ENCODE data around the gene NUSAP1. TPM values are rescaled to one million over a fixed set of nuclear protein-coding genes. Genes with fewer than 3 reads are reported as not detected.
"Not testable (repeated sequence)": the region's sequence is repeated elsewhere in the genome, so short reads cannot be mapped to it uniquely, and the experiment has no call there.

The NUSAP1 gene, protein sequence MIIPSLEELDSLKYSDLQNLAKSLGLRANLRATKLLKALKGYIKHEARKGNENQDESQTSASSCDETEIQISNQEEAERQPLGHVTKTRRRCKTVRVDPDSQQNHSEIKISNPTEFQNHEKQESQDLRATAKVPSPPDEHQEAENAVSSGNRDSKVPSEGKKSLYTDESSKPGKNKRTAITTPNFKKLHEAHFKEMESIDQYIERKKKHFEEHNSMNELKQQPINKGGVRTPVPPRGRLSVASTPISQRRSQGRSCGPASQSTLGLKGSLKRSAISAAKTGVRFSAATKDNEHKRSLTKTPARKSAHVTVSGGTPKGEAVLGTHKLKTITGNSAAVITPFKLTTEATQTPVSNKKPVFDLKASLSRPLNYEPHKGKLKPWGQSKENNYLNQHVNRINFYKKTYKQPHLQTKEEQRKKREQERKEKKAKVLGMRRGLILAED
- 10 to 100 TPM in 1 of 4 donors, 1 to 10 TPM in 2, under 1 TPM in 1; 0.16 to 13.7 (median 1.5) TPM for total RNA-seq
- polyA plus RNA-seq: 10 to 100 TPM in 2 of 3 donors, 1 to 10 TPM in 1; 5.4 to 34.7 (median 10.9) TPM

DNA sequence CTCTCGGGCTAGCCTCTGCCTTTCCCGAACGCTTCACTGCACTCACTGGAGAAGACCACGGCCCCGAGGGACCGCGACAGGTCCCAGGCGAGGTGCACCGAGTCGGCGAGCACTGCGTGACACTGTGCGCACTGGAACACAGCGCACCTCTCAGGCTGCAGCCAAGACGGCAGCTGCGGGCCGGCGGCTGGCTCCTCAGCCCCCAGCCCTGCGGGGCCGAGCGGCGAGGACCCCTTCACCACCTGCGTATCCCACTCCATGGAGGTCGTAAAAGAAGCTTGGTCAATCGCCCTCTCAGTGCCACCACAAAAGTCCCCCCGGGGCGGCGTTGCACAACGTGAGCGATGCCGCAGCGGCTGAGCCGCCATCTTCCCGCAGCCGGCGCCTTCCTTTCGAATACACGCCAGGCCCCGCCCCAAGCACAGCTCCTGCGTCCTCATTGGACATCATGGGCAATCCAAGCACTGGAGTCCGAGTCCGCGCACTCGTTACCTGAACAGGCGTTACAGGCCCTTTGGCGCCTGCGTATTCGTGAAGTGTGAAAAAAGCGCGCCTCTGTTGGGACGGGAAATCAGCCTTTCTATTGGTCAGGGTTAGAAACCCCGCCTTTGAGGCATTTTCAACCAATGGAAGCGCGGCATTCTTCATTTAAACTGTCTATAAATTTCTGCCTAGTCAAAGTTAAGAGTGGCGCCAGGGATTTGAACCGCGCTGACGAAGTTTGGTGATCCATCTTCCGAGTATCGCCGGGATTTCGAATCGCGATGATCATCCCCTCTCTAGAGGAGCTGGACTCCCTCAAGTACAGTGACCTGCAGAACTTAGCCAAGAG lies at the start of gene NUSAP1, which contains the start of gene OIP5:
Gene NUSAP1, plus strand, starts transcription at position 688 of the 832 bp plus-strand sequence. Its CDS starts 77 bp downstream, at position 765.
Gene OIP5, minus strand, starts transcription at position 398 of the 832 bp plus-strand sequence. Its CDS starts 30 bp downstream, at position 368.
- Histone ChIP-seq H3K9me3 (no peaks in the 10 kb centered on the region), H3K36me3 (no peaks in the 10 kb centered on the region), H3K27me3 (no peaks in the 10 kb centered on the region), H3K27ac (peak within 1 kb of the TSS; percentile 59 to 77 (median 74)), H3K4me3 (peak within 1 kb of the TSS; percentile 71 to 93 (median 74)), H3K4me1 (peaks cover 0 to 17% (median 14%) of the 10 kb centered on the region in 4 donors)
- intact Hi-C loops (cut with DNase I): loop anchor here (2.0 to 10.0 kb wide), 4 partner anchors 50 to 430 kb away; partner anchors contain the start of gene RTF1
- 0% methylated on average over 64 of the region's 64 CpGs for WGBS, 2 donors
- peak; percentile 99 for DNase-seq
- TF ChIP-seq POLR2AphosphoS5 (IDR thresholded peaks at IDR 0.05) (peak in 1 of 4 donors; percentile 61), POLR2A (IDR thresholded peaks at IDR 0.05) (no peak)
- TF ChIP-seq, protein P1, sequence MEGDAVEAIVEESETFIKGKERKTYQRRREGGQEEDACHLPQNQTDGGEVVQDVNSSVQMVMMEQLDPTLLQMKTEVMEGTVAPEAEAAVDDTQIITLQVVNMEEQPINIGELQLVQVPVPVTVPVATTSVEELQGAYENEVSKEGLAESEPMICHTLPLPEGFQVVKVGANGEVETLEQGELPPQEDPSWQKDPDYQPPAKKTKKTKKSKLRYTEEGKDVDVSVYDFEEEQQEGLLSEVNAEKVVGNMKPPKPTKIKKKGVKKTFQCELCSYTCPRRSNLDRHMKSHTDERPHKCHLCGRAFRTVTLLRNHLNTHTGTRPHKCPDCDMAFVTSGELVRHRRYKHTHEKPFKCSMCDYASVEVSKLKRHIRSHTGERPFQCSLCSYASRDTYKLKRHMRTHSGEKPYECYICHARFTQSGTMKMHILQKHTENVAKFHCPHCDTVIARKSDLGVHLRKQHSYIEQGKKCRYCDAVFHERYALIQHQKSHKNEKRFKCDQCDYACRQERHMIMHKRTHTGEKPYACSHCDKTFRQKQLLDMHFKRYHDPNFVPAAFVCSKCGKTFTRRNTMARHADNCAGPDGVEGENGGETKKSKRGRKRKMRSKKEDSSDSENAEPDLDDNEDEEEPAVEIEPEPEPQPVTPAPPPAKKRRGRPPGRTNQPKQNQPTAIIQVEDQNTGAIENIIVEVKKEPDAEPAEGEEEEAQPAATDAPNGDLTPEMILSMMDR (IDR thresholded peaks at IDR 0.05): peak; percentile 24 to 85 (median 74)

DNA sequence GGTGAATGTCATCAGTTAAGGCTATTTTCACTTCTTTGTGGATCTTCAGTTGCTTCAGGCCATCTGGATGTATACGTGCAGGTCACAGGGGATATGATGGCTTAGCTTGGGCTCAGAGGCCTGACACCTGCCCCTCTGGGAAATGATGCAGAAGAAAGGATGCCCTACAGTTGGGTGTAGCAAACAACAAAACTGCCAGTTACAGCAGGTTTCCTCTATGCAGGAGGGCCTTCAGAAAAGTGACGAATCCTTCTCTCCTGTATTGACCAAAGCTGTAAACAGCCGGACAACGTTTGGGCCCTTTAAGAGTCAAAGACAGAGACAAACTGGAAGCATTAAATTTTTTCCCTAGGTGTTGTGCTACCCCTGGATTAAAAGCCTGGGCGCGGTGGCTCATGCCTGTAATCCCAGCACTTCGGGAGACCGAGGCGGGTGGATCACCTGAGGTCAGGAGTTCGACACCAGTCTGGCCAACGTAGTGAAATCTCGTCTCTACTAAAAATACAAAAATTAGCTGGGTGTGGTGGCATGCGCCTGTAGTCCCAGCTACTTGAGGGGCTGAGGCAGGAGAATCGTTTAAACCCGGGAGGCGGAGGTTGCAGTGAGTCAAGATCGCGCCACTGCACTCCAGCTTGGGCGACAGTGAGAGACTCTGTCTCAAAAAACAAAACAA lies 49.6 kb upstream of the NUSAP1 start:
- intact Hi-C loops (cut with DNase I): loop anchor here (5.0 kb wide), 2 partner anchors 49 to 134 kb away; partner anchors contain the start of genes NUSAP1, OIP5 and RTF1
- peaks cover 0 to 23% (median 15%) of the 10 kb centered on the region in 4 donors for H3K4me1 ChIP-seq
- H3K36me3 ChIP-seq: peaks cover 3 to 46% (median 20%) of the 10 kb centered on the region in 4 donors
- H3K9me3 ChIP-seq, H3K27me3 ChIP-seq, DNase-seq: not testable (repeated sequence)
- peak overlapping the region; percentile 80 to 98 (median 92) for H3K4me3 ChIP-seq
- peak overlapping the region; percentile 90 to 96 (median 92) for H3K27ac ChIP-seq
- 13 to 38% methylated on average over 19 of the region's 19 CpGs for WGBS, 2 donors

DNA sequence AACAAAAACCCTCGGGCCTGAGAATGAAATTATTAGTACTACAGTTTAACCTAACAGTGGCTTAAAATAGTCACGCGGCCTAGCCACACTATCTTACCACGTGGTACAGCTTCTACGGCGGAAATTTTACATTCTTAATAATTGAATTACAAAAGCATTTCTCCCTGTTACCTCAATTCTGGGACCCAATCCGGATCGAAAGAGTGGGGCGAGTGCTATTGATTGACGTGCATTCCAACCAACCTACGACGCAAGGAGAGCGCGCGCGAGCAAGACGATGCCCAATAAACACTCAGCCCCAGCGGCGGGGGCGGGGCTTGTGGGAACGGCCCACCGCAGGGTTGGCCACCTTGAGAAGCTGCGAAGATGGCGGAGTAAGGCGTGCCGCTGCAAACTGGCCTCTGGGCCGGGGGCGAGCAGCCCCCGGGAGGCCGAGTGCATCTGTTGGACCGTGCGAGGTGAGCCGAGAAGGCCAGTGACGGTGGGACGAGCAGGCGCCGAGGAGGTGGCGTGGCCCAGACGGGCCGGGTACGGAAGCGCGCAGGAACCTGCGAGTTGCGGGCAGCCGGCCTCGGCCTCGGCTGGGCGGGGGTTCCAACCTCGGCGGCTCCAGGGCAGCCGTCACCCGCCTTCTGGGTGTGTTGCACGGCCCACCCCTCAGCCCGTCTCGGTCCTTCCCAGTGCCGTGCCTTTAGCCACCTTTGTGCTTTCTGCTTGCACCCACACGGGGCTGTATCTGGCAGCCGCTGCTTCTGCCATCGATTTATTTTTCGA lies 48.8 kb upstream of the NUSAP1 start:
- peak overlapping the region; percentile 80 to 98 (median 92) for H3K4me3 ChIP-seq
- intact Hi-C loops (cut with DNase I): loop anchor here (1.0 to 5.0 kb wide), 3 partner anchors 48 to 133 kb away; partner anchors contain the start of genes CHP1, NUSAP1, OIP5 and RTF1
- WGBS, 2 donors: 0% methylated on average over 61 of the region's 61 CpGs
- no peaks in the 10 kb centered on the region for H3K27me3 ChIP-seq
- TF ChIP-seq POLR2AphosphoS5 (IDR thresholded peaks at IDR 0.05) (peak; percentile 93 to 97 (median 94)), POLR2A (IDR thresholded peaks at IDR 0.05) (peak; percentile 82 to 90), EP300 (IDR thresholded peaks at IDR 0.05) (peak in 1 of 4 donors; percentile 9)
- TF ChIP-seq, protein P1 (IDR thresholded peaks at IDR 0.05): no peak
- no peaks in the 10 kb centered on the region for H3K9me3 ChIP-seq
- peaks cover 0 to 29% (median 22%) of the 10 kb centered on the region in 4 donors for H3K4me1 ChIP-seq
- DNase-seq: peak; percentile 99
- H3K27ac ChIP-seq: peak overlapping the region; percentile 90 to 96 (median 92)
- H3K36me3 ChIP-seq: peaks cover 8 to 49% (median 26%) of the 10 kb centered on the region in 4 donors

DNA sequence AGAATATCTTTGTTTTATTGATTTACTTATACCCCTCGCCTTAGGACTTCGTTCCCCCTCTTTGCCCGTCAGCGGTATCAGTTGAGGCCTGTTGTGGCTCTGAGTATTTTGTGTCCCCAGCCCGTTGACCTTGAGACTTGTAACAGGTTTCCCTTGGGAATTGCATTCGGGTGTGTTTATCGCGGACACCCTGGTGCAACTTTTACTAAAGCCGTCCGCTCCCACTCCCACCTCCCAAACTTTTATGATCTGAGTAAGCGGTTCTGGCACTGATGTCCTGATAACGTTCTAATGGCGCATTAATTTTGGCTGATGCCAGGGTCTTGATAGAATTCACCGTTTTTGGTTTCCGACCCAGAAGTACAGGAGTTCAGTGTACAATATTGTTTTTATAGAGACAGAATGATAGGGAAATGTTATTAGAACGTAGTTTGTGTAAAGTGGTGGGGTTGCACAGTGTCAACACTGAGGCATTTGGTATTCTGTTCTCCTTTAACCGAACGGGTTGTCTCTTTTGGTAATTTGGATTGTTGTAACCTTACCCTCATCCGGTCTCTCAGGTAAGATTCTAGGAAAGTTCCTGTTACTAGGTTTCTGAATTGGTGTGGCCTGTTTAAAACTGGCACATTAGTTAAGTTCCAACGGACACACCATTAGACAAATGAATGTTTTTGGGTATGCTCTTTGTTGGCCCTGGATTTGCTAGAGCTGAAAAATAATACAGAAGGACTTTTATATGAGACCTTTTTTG lies 48.1 kb upstream of the NUSAP1 start:
- intact Hi-C loops (cut with DNase I): loop anchor here (1.0 to 5.0 kb wide), 3 partner anchors 48 to 133 kb away; partner anchors contain the start of genes CHP1, NUSAP1, OIP5 and RTF1
- peaks cover 0 to 30% (median 22%) of the 10 kb centered on the region in 4 donors for H3K4me1 ChIP-seq

More for the DNA sequence above, 48.1 kb upstream of the NUSAP1 start:
- peaks cover 8 to 47% (median 23%) of the 10 kb centered on the region in 4 donors for H3K36me3 ChIP-seq
- peak overlapping the region; percentile 90 to 96 (median 92) for H3K27ac ChIP-seq
- TF ChIP-seq POLR2A (IDR thresholded peaks at IDR 0.05) (no peak), POLR2AphosphoS5 (IDR thresholded peaks at IDR 0.05) (no peak), EP300 (IDR thresholded peaks at IDR 0.05) (no peak)
- TF ChIP-seq, protein P1 (IDR thresholded peaks at IDR 0.05): no peak
- no peaks in the 10 kb centered on the region for H3K27me3 ChIP-seq
- WGBS, 2 donors: 0 to 1% methylated on average over 20 of the region's 20 CpGs
- DNase-seq: no peak
- no peaks in the 10 kb centered on the region for H3K9me3 ChIP-seq
- peak overlapping the region; percentile 80 to 98 (median 92) for H3K4me3 ChIP-seq

All from sigmoid colon (tissue), 7 donors.